ENCODE results near the gene STARD13. TPM values are rescaled to one million over a fixed set of nuclear protein-coding genes. Genes with fewer than 3 reads are reported as not detected.

The STARD13 gene
- total RNA-seq, 2 experiments from 2014 or later, result 0.57 TPM; not detected in 1

DNA sequence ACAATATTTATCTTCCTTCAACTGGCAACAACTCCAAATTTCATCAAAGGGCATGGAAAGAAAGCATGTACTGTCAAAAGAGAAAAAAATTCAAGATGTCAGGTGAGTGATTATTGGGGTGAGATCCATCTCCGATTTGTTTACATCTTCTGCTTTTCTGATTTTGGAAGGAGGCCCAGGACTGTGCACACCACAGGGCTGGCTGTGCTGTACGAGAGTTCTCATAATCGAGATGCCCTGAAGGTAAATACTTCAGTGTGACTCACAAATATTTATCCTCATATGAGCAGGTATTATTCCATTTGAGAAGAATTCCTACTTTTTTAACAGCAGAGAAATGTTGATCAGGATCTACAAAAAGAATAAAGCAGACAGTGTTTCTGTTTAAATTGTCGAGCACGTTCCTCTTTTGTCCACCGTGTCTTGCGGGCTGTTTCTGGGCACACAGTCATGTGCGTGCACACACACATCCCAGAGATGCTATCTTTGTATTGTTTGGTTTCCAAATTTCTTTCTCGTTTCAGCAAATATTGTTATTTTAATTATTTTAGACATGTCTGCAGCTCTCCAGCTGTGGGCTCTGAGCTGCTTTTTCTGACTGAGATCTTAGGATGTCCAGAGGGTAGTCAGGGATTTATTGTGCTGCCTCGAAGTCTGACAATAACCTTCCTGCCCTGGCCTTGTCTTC is 165.6 kb downstream of the STARD13 start:
- TF ChIP-seq EZH2phosphoT487 (IDR thresholded peaks at IDR 0.05; ENCODE audit: borderline replicate concordance, low read depth, low read length), result no peak
- TF ChIP-seq, protein P1, sequence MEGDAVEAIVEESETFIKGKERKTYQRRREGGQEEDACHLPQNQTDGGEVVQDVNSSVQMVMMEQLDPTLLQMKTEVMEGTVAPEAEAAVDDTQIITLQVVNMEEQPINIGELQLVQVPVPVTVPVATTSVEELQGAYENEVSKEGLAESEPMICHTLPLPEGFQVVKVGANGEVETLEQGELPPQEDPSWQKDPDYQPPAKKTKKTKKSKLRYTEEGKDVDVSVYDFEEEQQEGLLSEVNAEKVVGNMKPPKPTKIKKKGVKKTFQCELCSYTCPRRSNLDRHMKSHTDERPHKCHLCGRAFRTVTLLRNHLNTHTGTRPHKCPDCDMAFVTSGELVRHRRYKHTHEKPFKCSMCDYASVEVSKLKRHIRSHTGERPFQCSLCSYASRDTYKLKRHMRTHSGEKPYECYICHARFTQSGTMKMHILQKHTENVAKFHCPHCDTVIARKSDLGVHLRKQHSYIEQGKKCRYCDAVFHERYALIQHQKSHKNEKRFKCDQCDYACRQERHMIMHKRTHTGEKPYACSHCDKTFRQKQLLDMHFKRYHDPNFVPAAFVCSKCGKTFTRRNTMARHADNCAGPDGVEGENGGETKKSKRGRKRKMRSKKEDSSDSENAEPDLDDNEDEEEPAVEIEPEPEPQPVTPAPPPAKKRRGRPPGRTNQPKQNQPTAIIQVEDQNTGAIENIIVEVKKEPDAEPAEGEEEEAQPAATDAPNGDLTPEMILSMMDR (conservative IDR thresholded peaks at IDR 0.05; ENCODE audit: low read length), result no peak
- BruUV-seq (replicated peaks), result no TSS peak
- H4K20me1 ChIP-seq (ENCODE audit: insufficient read depth, low read length), result no peaks in the 10 kb centered on the region
- H2AFZ ChIP-seq (ENCODE audit: low read length), result no peak overlapping the region
- no peak overlapping the region for H3K4me3 ChIP-seq (ENCODE audit: low read depth, low read length, poor library complexity, severe bottlenecking)
- H3K9me2 ChIP-seq (ENCODE audit: insufficient read depth, low read length), result no peaks in the 10 kb centered on the region
- ChIA-PET CTCF (ENCODE audit: unreplicated experiment) (no interaction called here), POLR2A (interaction anchor here (0.9 kb wide), 1 partner anchor 13 kb away, joined by 3 read pairs; no protein-coding TSS in a partner anchor)
- no peaks in the 10 kb centered on the region for H3K4me1 ChIP-seq (ENCODE audit: insufficient read depth, low read length, poor library complexity, severe bottlenecking)
- DNase-seq (ENCODE audit: low spot score), result no peak
- no peaks in the 10 kb centered on the region for H3K79me2 ChIP-seq (ENCODE audit: insufficient read depth, low read depth, low read length)
- H3K27ac ChIP-seq (ENCODE audit: low read depth, low read length, poor library complexity, severe bottlenecking), result no peak overlapping the region
- H3K9me3 ChIP-seq (ENCODE audit: low read length), result no peaks in the 10 kb centered on the region
- no peaks in the 10 kb centered on the region for H3K36me3 ChIP-seq (ENCODE audit: insufficient read depth, low read length)
- H3K4me2 ChIP-seq (ENCODE audit: low read length), result no peak overlapping the region
- intact Hi-C loops (cut with micrococcal nuclease; ENCODE audit: unreplicated experiment), result loop anchor here (10.0 kb wide), 1 partner anchor 605 kb away; no protein-coding TSS in a partner anchor

DNA sequence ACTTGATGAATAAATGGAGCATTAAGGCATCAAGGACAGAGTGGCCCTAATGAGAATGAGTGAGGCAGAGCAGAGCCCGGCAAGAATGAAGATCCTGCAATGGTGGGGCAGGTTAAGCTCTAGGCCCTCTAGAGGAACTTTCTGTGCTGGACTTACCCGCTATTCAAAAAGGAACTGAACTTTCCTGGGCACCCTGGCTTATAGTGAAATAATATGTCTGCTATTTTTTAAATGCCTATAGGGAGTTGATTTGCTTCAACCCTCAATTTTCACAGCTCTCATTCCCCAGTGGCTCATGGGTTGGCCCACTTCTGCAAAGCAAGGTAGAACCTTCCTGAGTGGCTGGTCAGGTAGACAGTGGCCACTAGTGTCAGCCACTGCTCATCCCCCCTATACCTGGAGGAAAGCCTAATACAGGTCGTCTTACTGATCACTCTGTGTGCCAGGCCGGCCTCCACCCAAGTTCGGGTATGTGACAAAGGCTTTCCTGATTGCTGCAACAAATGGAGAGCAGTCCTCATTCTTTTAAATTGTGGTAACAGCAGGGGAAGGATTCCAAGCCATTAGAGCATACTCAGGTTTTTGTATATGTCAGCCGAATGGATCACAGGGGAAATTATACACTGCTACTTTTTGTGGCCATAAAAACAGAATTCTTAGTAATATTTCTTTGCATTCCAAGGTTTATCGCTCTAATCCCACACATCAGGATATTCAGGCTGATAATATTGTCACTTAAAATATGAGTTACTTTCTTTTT is 166.4 kb downstream of the STARD13 start:
- Histone ChIP-seq H3K4me1 (ENCODE audit: insufficient read depth, low read length, poor library complexity, severe bottlenecking) (no peaks in the 10 kb centered on the region), H4K20me1 (ENCODE audit: insufficient read depth, low read length) (no peaks in the 10 kb centered on the region), H3K9me3 (ENCODE audit: low read length) (no peaks in the 10 kb centered on the region), H3K36me3 (ENCODE audit: insufficient read depth, low read length) (no peaks in the 10 kb centered on the region), H3K9me2 (ENCODE audit: insufficient read depth, low read length) (no peaks in the 10 kb centered on the region), H3K27ac (ENCODE audit: low read depth, low read length, poor library complexity, severe bottlenecking) (no peak overlapping the region), H2AFZ (ENCODE audit: low read length) (no peak overlapping the region), H3K79me2 (ENCODE audit: insufficient read depth, low read depth, low read length) (no peaks in the 10 kb centered on the region), H3K4me3 (ENCODE audit: low read depth, low read length, poor library complexity, severe bottlenecking) (no peak overlapping the region), H3K4me2 (ENCODE audit: low read length) (no peak overlapping the region)
- ChIA-PET CTCF (ENCODE audit: unreplicated experiment) (interaction anchor here (0.7 kb wide), 1 partner anchor 12 kb away, joined by 3 read pairs; no protein-coding TSS in a partner anchor), POLR2A (no interaction called here)
- DNase-seq (ENCODE audit: low spot score), result no peak
- TF ChIP-seq, protein P1 (conservative IDR thresholded peaks at IDR 0.05; ENCODE audit: low read length), result no peak
- no peak for TF ChIP-seq EZH2phosphoT487 (IDR thresholded peaks at IDR 0.05; ENCODE audit: borderline replicate concordance, low read depth, low read length)
- no TSS peak for BruUV-seq (replicated peaks)
- intact Hi-C loops (cut with micrococcal nuclease; ENCODE audit: unreplicated experiment), result loop anchor here (10.0 kb wide), 1 partner anchor 606 kb away; no protein-coding TSS in a partner anchor

Data from OCI-LY7 (cell line).